ENCODE data around the gene NR2F1-AS1.

Gene NR2F1-AS1

DNA sequence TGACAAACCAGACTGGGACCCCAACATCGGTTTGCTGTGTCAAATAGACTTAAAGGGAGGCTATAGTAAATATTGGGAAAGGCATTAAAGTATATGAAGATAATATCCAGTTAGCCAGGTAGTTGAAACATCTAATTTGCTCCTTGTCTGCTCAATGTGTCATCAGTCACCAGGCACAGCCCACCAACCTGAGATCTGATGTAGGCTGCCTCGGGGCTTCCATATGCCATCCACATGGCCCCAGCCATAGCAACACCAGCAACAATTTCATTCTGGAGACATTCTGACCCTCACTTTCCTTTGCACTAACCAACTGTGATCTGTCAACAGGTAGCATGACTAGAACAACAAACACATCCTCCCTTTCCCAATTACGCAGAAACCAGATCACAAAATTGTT is 196.0 kb downstream of the NR2F1-AS1 start:
- DNase-seq (ENCODE audit: low read depth): no peak

DNA sequence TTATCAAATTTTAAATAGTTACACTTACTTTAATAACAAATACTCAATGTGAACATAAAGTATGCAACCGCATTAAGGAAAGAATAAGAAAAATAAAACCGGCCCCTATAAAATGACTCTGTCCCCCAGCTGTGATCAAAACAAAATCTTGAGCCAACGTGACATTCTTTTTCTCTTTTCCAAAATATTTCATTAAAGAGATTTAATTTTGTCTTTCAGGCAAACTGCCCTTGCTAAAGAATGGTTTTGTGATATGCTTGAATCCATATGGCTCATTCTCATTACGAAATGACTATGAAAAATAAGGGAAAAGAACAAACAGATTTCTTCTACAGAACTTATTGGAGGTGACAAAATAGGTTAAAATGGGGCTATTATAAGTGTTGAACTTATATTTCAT is 197.0 kb downstream of the NR2F1-AS1 start:
- DNase-seq (ENCODE audit: low read depth): no peak

DNA sequence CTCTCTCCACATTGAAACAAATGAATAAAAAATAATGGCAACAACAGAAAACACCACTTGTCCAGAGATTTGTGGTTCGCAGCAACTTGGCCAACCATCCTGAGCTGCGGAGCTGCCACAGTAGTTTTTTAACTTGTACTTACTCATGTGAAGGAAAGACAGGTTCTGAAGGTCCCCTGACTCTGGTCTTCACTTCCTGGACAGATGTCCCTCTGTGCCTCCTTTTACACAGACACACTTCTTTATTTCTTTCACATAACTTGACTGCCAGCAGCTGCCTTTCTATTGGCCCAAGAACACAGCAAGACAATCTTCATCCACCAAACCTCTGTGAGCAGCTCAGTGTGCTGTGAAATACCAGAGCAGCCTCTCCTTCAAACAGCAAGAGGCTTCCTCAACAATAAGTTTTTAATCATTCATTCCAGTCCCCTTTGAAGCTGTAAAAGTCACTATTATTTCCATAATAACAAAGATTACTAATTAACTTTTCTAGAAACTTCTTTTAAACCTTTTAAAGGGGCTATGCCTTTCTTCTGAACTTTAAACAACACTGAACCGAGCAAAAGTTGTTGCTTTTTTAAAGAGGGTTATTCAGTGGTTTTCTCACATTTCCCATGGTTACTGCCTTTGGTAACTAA is 198.7 kb downstream of the NR2F1-AS1 start:
- DNase-seq (ENCODE audit: low read depth): no peak

DNA sequence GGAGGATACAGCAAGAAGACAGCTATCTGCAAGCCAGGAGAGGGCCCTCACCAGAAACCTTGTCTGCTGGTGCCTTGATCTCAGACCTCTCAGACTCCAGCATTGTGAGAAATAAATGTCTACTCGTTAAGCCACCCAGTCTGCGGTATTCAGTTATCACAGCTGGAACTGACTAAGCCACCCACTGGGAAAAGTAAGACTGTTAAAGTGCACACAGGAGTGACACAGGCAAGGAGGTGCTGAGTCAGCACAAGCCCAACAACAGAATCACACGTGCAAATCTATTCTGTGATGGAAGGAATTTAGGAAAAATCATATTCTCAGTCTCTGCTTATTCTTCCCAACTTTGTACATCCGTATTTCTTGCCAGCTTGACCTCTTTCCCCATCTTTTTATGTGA is 200.0 kb downstream of the NR2F1-AS1 start:
- DNase-seq (ENCODE audit: low read depth): no peak

DNA sequence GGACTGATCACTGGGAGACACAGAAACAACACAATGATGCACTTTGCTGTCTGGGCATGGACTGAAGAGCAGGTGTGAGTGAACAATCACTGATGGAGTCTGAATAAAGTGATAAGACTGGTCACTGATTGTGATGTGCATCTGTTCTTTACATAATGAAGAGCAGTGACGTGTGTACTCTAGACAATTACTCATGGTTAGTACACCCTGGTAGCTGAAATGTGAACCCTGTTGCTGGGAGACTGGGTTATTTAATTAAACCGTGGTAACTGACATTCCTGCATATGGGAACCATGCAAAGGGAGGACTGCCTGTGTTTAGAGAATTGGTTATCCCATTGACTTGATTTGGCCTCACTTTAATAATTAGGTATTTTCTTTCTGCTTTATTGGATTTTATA is 202.9 kb downstream of the NR2F1-AS1 start:
- DNase-seq (ENCODE audit: low read depth): peak; percentile 80

DNA sequence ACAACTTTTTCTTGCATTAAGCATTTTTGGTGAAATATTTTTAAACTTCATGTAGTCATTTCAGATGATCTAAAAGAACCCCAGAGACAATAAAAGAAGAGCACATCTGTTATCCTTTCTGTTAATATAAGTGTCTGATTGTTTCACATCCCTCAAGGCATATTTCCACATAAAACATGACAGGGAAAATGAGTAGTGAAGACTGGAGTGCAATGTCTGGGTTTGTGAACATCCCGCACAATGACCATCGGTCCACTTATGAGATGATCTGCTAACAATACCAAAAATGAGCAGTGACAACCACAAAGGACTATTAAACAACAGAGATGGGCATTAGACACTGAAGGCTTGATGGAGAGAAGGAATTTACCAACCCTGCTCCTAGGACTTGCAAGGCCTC is 209.1 kb downstream of the NR2F1-AS1 start:
- DNase-seq (ENCODE audit: low read depth): peak; percentile 24

DNA sequence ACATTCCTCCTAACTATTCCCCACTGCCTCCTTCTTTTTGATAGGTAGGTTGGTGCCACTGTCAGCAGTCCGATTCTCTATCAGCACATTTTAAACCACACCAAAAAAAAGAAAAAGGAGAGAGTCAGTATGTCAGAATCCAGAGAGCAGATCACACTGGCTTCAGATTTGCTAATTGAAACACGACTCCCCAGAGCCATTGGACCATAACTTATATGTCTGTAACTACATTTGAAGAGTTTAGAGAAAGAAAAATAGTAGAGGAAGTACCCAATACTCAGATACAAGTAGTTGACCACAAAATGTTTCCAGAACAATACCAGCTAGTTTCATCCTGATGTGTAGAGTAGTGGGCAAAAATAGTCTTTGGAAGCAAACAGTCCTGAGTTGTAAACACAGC is 216.6 kb downstream of the NR2F1-AS1 start:
- DNase-seq (ENCODE audit: low read depth): no peak

DNA sequence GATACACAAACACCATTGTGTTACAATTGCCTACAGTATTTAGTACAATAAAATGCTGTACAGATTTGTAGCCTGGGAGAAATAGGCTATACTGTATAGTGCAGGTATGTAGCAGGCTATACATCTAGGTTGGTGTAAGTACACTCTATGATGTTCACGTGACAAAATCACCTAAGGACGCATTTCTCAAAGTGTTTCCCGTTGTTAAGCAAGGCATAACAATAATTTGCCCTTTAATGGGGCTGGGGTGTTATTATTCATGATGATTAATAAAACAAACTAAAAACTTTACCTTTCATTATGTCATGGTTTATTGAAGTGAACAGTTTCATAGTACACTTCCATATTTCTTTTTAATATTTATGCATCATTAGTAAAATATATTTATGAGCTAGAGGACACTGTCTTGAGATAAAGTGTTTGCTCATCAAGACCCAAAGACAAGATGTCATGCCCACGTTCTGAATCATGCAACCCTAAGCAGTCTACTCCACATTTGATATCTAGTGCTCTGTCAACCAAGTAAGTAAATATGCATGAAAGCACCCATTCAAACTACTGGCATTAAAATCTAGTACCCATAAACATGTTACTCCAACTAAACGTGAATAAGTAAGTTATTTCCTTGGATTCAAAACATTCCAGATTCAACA is 220.5 kb downstream of the NR2F1-AS1 start:
- no peak for DNase-seq (ENCODE audit: low read depth)

DNA sequence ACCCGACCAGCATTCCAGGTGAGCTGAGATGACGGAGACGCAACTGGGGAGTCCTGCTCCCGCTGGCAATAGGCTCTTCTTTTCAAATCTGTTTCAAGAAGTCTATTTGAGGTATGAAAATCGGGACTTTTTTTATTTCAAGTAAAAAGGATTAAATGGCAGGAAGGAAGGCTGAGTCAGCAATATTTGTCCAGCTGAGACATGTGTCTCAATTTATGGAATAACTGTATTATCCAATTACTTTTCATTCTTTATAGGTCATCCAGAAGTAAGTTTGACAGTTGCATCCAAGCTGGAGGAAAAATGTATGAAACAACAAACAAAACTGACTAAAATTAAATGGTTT is 221.1 kb downstream of the NR2F1-AS1 start:
- DNase-seq (ENCODE audit: low read depth): no peak

Data from EH (cell line).